Ishikawa (cell line): ENCODE data around the gene ELOVL4.
A peak's percentile ranks its signal among the peaks of the same experiment; 100 is the strongest.

ENCODE experiments used
- CEBPB ChIP-seq: IDR thresholded peaks from 2 replicates; pipeline ENCODE4 v1.6.1; 2012
- CREB1 ChIP-seq: IDR thresholded peaks from 2 replicates; pipeline ENCODE4 v1.6.1; 2012; ENCODE audit warnings: low read depth
- EGR1 ChIP-seq: IDR thresholded peaks from 2 replicates; pipeline ENCODE4 v1.6.1; 2012
- EP300 ChIP-seq: IDR thresholded peaks from 2 replicates; pipeline ENCODE4 v1.6.1; 2012; ENCODE audit warnings: borderline replicate concordance
- FOXM1 ChIP-seq: IDR thresholded peaks from 2 replicates; pipeline ENCODE4 v1.6.1; 2012; ENCODE audit warnings: low read depth, borderline replicate concordance
- MAX ChIP-seq: IDR thresholded peaks from 2 replicates; pipeline ENCODE4 v1.6.1; 2012
- NFIC ChIP-seq: IDR thresholded peaks from 2 replicates; pipeline ENCODE4 v1.6.1; 2012
- RAD21 ChIP-seq: IDR thresholded peaks from 2 replicates; pipeline ENCODE4 v1.6.1; 2012; ENCODE audit warnings: low read depth
- REST ChIP-seq: IDR thresholded peaks from 2 replicates; pipeline ENCODE4 v1.6.1; 2012; ENCODE audit warnings: low read depth, mild to moderate bottlenecking
- TAF1 ChIP-seq: IDR thresholded peaks from 2 replicates; pipeline ENCODE4 v1.6.1; 2012; ENCODE audit warnings: low read depth, mild to moderate bottlenecking
- TCF12 ChIP-seq: IDR thresholded peaks from 2 replicates; pipeline ENCODE4 v1.6.1; 2012; ENCODE audit warnings: low read depth
- TEAD4 ChIP-seq: IDR thresholded peaks from 2 replicates; pipeline ENCODE4 v1.6.1; 2012
- YY1 ChIP-seq: IDR thresholded peaks from 2 replicates; pipeline ENCODE4 v1.6.1; 2012; ENCODE audit warnings: low read depth
- ZBTB7A ChIP-seq: IDR thresholded peaks from 2 replicates; pipeline ENCODE4 v1.6.1; 2012; ENCODE audit warnings: low read depth
- TF ChIP-seq, protein P1 (sequence below): IDR thresholded peaks from 2 replicates; pipeline ENCODE4 v1.6.1; 2012

ELOVL4 gene

GRCh38 chr6:79954849-79955248 is 7.5 kb upstream of the ELOVL4 start:
- TF ChIP-seq CREB1 (no peak), ZBTB7A (no peak), EGR1 (no peak), NFIC (no peak), REST (no peak), EP300 (no peak), CEBPB (no peak), YY1 (no peak), TCF12 (no peak), TAF1 (no peak), FOXM1 (no peak), TEAD4 (no peak), MAX (no peak), RAD21 (no peak)
- TF ChIP-seq, protein P1, sequence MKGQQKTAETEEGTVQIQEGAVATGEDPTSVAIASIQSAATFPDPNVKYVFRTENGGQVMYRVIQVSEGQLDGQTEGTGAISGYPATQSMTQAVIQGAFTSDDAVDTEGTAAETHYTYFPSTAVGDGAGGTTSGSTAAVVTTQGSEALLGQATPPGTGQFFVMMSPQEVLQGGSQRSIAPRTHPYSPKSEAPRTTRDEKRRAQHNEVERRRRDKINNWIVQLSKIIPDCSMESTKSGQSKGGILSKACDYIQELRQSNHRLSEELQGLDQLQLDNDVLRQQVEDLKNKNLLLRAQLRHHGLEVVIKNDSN, result no peak

- TF ChIP-seq EGR1 (no peak), FOXM1 (no peak), TEAD4 (peak; percentile 43; the same call in 1 of the 2 replicates), YY1 (peak; percentile 61; the same call in 1 of the 2 replicates), EP300 (no peak), TAF1 (no peak), RAD21 (peak; percentile 80)
Observed at GRCh38 chr6:79949233-79949632, 1.9 kb upstream of the ELOVL4 start.

GRCh38 chr6:79946272-79947190 is 822 bp downstream of the ELOVL4 start:
- no peak for TF ChIP-seq TEAD4
- no peak for TF ChIP-seq EGR1
- no peak for TF ChIP-seq RAD21
- TF ChIP-seq, protein P1, result no peak
- TF ChIP-seq TCF12, result no peak
- TF ChIP-seq FOXM1, result no peak
- TF ChIP-seq TAF1, result no peak; the same call in 1 of the 2 replicates
- no peak for TF ChIP-seq EP300
- TF ChIP-seq ZBTB7A, result no peak
- no peak for TF ChIP-seq YY1
- TF ChIP-seq REST, result no peak

DNA sequence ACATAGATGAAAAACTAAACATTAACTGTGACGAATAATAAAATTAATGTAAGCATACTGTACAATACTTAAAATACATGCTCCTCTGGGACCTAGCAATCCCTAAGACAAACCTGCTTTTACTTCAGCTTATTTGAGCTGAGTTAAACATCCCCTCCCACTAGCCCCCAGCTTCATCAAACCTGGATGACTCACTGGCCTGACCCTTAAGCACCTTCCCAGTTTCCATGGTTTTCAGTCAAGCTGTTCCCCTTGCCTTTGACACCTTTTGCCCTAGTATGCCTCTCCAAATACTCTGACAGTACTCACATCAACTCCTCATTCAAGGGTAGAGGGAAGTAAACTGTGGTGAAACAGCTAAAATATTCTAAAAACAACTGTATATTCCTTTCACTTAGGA is 4.2 kb downstream of the ELOVL4 start:
- no peak for TF ChIP-seq MAX
- no peak for TF ChIP-seq CEBPB
- no peak for TF ChIP-seq EGR1
- TF ChIP-seq TCF12, result no peak
- no peak for TF ChIP-seq REST
- TF ChIP-seq TEAD4, result no peak
- TF ChIP-seq FOXM1, result no peak
- TF ChIP-seq, protein P1, result no peak
- no peak for TF ChIP-seq RAD21
- no peak for TF ChIP-seq CREB1
